Measurements from ENCODE around the gene RETREG1.

DNA sequence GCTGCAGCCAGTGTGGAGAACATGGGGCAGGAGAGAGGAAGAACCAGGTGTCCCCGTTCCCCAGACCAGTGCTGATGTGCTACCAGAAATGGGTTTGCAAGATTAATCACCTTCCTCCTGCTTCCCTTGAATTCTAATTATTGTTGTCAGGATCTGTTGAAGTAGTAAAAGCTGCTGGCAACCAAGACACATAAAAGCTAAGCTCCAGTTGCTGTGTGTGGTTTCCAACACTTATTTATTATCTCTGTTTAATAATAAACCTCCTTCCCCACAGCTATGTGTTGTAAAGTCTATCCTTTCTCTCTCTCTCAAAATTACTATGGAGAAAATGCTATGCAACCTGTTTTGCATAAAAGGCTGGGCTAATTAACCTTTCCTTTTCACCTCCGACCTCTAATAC, 2.3 kb upstream of the RETREG1 start:
- TF ChIP-seq, protein P1, sequence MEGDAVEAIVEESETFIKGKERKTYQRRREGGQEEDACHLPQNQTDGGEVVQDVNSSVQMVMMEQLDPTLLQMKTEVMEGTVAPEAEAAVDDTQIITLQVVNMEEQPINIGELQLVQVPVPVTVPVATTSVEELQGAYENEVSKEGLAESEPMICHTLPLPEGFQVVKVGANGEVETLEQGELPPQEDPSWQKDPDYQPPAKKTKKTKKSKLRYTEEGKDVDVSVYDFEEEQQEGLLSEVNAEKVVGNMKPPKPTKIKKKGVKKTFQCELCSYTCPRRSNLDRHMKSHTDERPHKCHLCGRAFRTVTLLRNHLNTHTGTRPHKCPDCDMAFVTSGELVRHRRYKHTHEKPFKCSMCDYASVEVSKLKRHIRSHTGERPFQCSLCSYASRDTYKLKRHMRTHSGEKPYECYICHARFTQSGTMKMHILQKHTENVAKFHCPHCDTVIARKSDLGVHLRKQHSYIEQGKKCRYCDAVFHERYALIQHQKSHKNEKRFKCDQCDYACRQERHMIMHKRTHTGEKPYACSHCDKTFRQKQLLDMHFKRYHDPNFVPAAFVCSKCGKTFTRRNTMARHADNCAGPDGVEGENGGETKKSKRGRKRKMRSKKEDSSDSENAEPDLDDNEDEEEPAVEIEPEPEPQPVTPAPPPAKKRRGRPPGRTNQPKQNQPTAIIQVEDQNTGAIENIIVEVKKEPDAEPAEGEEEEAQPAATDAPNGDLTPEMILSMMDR (IDR thresholded peaks at IDR 0.05; ENCODE audit: borderline replicate concordance, extremely low read depth, low read length, poor library complexity, severe bottlenecking) = no peak
- TF ChIP-seq EZH2 (IDR thresholded peaks at IDR 0.05; ENCODE audit: borderline replicate concordance, low read depth, low read length, severe bottlenecking) = no peak
